ENCODE measurements around the gene ASCC1.
"Not testable (repeated sequence)": the region's sequence is repeated elsewhere in the genome, so short reads cannot be mapped to it uniquely, and the experiment has no call there.

The ASCC1 gene

GRCh38 chr10:72219235-72219814 lies 3.2 kb upstream of the ASCC1 start:
- DNase-seq = no peak

DNA sequence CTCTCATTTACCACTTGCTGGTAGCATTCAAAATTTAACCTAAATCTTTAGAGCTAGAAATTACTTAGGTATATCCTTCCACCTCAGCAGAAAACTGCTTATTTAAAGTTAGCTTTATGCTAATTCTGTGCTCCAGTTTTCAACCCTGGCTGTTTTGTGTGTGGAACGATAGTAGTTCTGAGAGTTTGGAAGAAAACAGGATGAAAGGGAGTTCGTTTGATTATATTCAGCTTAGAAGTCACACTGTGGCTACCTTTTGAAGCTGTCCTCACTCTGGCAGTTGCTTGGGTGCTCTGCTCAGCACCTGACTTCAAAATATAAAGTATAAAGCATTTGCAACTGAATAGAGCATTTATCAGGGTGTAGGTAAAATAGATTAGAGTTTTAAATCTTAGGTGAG lies 2.6 kb upstream of the ASCC1 start:
- no peak for DNase-seq

- no peak for DNase-seq
Observed at GRCh38 chr10:72218325-72218724, 2.2 kb upstream of the ASCC1 start.

GRCh38 chr10:72211832-72212231 lies 4.2 kb downstream of the ASCC1 start:
- DNase-seq = not testable (repeated sequence)

DNA sequence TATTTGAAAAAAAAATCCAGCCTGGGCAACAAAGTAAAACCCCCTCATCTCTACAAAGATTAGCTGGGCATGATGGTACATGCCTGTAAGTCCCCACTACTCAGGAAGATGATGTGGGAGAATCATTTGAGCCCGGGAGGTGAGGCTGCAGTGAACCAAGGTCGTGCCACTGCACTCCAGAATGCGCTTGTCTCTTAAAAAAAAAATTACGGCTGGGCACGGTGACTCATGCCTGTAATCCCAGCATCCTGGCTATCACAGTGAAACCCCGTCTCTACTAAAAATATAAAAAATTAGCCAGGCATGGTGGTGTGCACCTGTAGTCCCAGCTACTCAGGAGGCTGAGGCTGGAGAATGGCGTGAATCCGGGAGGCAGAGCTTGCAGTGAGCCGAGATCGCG lies 4.7 kb downstream of the ASCC1 start:
- DNase-seq = not testable (repeated sequence)

DNA sequence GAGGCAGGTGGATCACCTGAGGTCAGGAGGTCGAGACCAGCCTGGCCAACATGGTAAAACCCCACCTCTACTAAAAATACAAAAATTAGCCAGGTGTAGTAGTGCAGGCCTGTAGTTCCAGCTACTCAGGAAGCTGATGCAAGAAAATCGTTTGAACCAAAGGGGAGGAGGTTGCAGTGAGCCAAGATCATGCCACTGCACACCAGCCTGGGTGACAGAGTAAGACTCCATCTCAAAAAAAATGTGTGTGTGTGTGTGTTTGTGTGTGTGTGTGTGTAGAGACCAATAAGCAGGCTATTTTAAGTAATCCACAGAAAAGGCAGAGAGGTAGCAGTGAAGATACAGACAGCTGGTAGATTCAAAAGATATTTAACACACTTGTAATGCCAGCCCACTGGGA lies 7.5 kb downstream of the ASCC1 start:
- not testable (repeated sequence) for DNase-seq

DNA sequence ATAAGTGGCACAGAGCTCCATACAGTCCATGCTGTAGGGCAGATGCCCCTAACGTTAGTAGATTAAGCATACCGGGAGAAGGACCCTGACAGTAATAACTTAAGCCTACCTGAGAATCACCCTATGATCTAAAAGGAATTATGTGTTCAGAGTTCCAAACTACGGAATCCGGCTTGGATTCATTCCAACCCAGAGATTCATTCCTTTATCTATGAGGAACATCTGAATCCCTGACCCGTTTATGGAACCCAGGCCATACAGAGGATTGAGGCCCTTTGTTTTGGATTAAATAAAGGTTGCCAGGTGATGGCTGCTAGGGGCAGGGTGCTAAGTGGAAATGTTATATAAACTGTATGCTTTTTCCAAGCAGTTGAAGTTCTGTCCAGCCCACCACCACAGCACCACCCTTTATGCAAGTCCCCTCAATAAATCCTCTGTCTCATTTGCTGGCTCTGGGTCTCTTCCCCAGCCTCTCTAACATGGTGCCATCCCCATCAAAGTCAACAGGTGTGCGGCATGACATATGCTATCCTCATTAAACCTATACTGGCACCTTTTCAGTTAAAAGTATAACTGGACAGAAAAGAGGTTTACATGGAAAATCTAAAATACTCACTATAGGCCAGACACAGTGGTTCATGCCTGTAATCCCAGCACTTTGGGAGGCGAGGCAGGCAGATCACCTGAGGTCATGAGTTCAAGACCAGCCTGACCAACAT lies 9.4 kb downstream of the ASCC1 start:
- DNase-seq = no peak

DNA sequence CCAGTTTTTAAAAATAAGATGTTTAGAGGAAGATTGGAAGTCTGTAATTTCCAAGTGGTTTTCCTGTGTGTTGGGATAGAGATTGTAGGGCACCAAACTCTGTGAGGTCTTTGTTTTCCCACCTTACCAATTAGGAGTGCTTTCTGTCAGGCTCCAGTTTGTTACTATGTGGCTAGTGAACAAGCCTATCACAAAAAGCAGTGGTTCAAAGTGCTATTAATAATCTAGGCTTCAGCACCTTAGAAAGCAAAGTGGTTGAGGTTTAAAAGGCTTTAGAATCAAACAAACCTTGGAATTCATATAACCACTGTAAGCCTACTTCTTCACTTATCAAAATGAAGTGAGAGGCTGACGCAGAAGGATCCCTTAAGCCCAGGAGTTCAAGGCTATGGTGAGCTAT lies 11.4 kb downstream of the ASCC1 start:
- no peak for DNase-seq

- DNase-seq = peak; percentile 26
Observed at GRCh38 chr10:72204296-72204695, 11.8 kb downstream of the ASCC1 start.

GRCh38 chr10:72201293-72201692 lies 14.8 kb downstream of the ASCC1 start:
- no peak for DNase-seq

- no peak for DNase-seq
Observed at GRCh38 chr10:72200883-72201282, 15.2 kb downstream of the ASCC1 start.

DNA sequence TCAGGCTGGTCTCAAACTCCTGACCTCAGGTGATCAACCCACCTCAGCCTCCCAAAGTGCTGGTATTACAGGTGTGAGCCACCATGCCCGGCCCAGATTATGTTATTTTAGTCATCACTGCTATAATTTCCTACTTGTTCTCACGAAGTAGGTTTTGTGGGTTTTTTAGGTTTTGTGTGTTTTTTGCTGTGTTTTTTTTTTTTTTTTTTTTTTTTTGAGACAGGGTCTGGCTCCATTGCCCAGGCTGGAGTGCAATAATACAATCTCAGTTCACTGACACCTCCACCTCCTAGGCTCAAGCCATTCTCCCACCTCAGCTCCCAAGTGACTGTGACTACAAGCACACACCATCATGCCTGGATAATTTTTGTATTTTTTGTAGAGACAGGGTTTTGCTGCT lies 21.1 kb downstream of the ASCC1 start:
- DNase-seq = no peak

GRCh38 chr10:72186982-72187330 lies 29.1 kb downstream of the ASCC1 start:
- no peak for DNase-seq

- peak; percentile 37 for DNase-seq
Observed at GRCh38 chr10:72186258-72186981, 29.7 kb downstream of the ASCC1 start.

DNA sequence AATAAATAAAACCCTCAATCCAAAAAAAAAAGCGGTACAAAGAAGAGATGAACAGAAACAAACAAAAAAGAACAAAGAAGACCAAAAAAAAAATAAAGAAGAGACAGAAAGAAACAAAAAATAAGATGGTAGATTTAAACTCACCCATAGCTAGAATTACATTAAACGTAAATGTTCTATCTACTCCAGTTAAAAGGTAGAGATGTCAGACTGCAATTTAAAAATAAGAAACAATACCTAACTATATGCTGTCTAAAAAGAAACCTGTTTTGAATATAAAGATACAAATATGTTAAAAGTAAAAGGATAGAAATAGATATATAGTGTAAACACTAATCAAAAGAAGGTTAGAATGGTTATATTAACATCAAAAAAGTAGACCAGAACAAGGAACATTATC lies 31.9 kb downstream of the ASCC1 start:
- no peak for DNase-seq

- no peak for DNase-seq
Observed at GRCh38 chr10:72177454-72177853, 38.6 kb downstream of the ASCC1 start.

DNA sequence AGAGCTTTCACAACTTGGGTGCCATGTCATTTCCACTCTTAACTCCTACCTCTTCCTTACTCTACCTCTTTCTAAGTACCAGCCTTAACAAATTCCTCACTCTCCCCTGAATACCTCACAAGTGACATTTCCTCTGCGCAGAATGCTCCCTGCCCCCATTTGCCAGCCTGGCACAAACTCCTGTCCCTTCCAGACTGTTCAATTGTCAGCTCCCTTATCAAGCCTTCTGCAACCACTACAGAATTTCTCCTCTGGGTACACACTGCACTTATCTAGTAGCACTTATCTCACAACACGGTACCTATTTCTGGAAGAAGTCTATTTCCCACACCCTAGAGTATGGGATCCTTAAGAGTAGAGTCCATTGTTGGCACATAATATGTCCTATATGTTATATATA lies 39.4 kb downstream of the ASCC1 start:
- no peak for DNase-seq

DNA sequence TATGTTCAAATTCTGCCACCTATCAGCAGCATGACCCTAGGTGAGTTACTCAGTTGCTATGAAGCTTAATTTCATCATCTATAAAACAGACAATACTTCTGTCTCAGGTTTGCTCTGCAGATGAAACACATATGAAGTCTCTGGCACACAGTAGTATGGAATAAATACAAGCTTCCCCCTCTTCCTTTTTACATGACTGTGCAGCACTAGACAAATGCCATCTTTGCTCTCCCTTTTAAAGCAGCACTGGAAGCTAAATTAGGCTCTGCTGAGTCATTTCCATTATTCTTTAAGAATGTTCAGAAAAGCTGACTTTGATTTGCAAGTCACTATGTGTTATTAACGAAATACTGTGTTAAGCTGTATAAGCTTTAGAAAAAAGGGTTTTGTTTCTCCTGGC lies 40.9 kb downstream of the ASCC1 start:
- DNase-seq = peak; percentile 66

DNA sequence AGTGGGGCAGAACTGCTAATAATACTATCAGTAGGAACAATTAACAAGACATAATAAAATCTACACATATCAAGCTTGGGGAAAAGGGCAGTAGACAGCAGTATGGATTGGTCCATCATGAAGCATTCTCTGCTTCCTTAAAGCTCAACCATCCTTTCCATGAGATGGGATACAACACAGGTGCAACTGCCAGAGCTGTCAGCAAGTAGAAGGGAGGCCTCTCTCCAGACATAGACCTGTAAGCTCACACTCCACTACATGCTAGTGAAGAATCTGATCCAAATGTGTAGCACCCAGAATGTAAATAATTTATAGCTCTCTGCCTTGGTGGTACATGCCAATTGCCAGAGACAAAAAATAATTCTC lies 41.8 kb downstream of the ASCC1 start:
- DNase-seq = no peak

- peak; percentile 6 for DNase-seq
Observed at GRCh38 chr10:72173619-72174296, 42.3 kb downstream of the ASCC1 start.

GRCh38 chr10:72173262-72173618 lies 42.8 kb downstream of the ASCC1 start:
- no peak for DNase-seq

DNA sequence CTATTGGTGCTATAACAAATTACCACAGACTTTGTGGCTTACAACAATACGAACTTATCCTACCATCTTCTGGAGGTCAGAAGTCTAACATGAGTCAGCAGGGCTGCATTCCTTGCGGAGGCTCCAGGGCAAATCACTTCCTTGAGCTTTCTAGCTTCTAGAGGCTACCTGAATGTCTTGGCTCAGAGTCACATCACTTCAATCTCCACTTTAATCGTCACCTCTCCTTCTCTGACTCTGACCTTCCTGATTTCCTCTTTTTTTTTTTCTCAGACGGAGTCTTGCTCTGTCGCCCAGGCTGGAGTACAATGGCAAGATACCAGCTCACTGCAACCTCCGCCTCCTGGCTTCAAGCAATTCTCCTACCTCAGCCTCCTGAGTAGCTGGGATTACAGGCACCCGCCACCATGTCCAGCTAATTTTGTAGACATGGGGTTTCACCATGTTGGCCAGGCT lies 44.9 kb downstream of the ASCC1 start:
- DNase-seq = peak; percentile 86

- no peak for DNase-seq
Observed at GRCh38 chr10:72170733-72171132, 45.3 kb downstream of the ASCC1 start.

DNA sequence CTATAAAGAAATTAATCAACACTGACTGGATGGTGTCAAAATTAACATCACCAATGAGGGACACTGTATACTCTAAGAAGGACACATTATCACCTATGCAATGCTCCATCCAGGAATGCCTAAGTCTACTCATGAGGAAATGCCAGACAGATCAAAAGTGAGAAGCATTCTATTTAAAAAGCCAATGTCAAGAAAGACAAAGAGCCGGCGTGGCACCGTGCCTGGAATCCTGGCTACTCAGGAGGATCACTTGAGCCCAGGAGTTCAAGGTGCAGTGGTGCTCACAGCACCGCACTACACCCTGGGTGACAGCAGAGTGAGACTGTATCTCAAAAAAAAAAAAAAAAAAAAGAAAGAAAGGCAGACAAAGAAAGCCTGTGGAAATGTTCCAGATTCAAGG lies 45.8 kb downstream of the ASCC1 start:
- peak; percentile 33 for DNase-seq

Measured in fibroblast of upper back skin (primary cell).